ENCODE data around the gene POPDC3. TPM values are rescaled to one million over a fixed set of nuclear protein-coding genes. Genes with fewer than 3 reads are reported as not detected.
"Not testable (repeated sequence)": the region's sequence is repeated elsewhere in the genome, so short reads cannot be mapped to it uniquely, and the experiment has no call there.

The POPDC3 gene
- total RNA-seq, 4 donors from 2014 or later: 0.79 to 1.8 TPM; not detected in 2

- no peak for TF ChIP-seq CTCF (IDR thresholded peaks at IDR 0.05)
- no peak for TF ChIP-seq POLR2A (IDR thresholded peaks at IDR 0.05)
- no peak for TF ChIP-seq EP300 (IDR thresholded peaks at IDR 0.05; ENCODE audit: low read depth)
- in situ Hi-C loops (cut with MboI; ENCODE audit: low pct_ligation_motif_present in 1 of 4, low pct_unique_long_range_greater_than_20kb in 1 of 4, low sequenced_read_pairs in 3 of 4) (no loop called here), intact Hi-C loops (cut with DNase I; ENCODE audit: low total_unique reads) (no loop called here)
- Histone ChIP-seq H3K36me3 (no peaks in the 10 kb centered on the region), H3K27me3 (peaks cover 66% of the 10 kb centered on the region), H3K4me1 (peaks cover 0 to 8% (median 5%) of the 10 kb centered on the region in 4 donors), H3K9me3 (no peaks in the 10 kb centered on the region), H3K27ac (no peak overlapping the region), H3K4me3 (no peak overlapping the region)
- DNase-seq: no peak
- WGBS, 2 donors (ENCODE audit: low coverage in 1 of 2): 85 to 86% methylated on average over 4 of the region's 4 CpGs
These were observed 2.2 kb upstream of the POPDC3 start for GRCh38 chr6:105181981-105182515.

- Histone ChIP-seq H3K4me3 (no peak overlapping the region), H3K4me1 (peaks cover 0 to 8% (median 5%) of the 10 kb centered on the region in 4 donors), H3K27me3 (peaks cover 59% of the 10 kb centered on the region), H3K9me3 (no peaks in the 10 kb centered on the region), H3K27ac (no peak overlapping the region), H3K36me3 (no peaks in the 10 kb centered on the region)
- 34 to 51% methylated on average over 5 of the region's 5 CpGs for WGBS, 2 donors (ENCODE audit: low coverage in 1 of 2)
- intact Hi-C loops (cut with DNase I; ENCODE audit: low total_unique reads): no loop called here
- no peak for DNase-seq
- TF ChIP-seq EP300 (IDR thresholded peaks at IDR 0.05; ENCODE audit: low read depth): no peak
- TF ChIP-seq POLR2AphosphoS5 (IDR thresholded peaks at IDR 0.05): no peak
- no peak for TF ChIP-seq CTCF (IDR thresholded peaks at IDR 0.05)
- no peak for TF ChIP-seq POLR2A (IDR thresholded peaks at IDR 0.05)
- in situ Hi-C loops (cut with MboI; ENCODE audit: low pct_ligation_motif_present in 1 of 4, low pct_unique_long_range_greater_than_20kb in 1 of 4, low sequenced_read_pairs in 3 of 4): no loop called here
These were observed 1.2 kb downstream of the POPDC3 start for GRCh38 chr6:105178636-105179035.

- no peak for DNase-seq
- TF ChIP-seq POLR2AphosphoS5 (IDR thresholded peaks at IDR 0.05): no peak
- no peak for TF ChIP-seq CTCF (IDR thresholded peaks at IDR 0.05)
- no peak for TF ChIP-seq POLR2A (IDR thresholded peaks at IDR 0.05)
- no peak for TF ChIP-seq EP300 (IDR thresholded peaks at IDR 0.05; ENCODE audit: low read depth)
- in situ Hi-C loops (cut with MboI; ENCODE audit: low pct_ligation_motif_present in 1 of 4, low pct_unique_long_range_greater_than_20kb in 1 of 4, low sequenced_read_pairs in 3 of 4) (no loop called here), intact Hi-C loops (cut with DNase I; ENCODE audit: low total_unique reads) (no loop called here)
- Histone ChIP-seq H3K27me3 (peaks cover 62% of the 10 kb centered on the region), H3K9me3 (no peaks in the 10 kb centered on the region), H3K27ac (no peak overlapping the region), H3K4me3 (no peak overlapping the region), H3K36me3 (no peaks in the 10 kb centered on the region), H3K4me1 (peaks cover 0 to 8% (median 5%) of the 10 kb centered on the region in 4 donors)
- WGBS, 2 donors (ENCODE audit: low coverage in 1 of 2): 56 to 60% methylated on average over 1 of the region's 1 CpG
These were observed 1.7 kb downstream of the POPDC3 start for GRCh38 chr6:105178110-105178509.

GRCh38 chr6:105177556-105177955, 2.3 kb downstream of the POPDC3 start:
- Histone ChIP-seq H3K4me3 (no peak overlapping the region), H3K27ac (no peak overlapping the region), H3K36me3 (no peaks in the 10 kb centered on the region), H3K9me3 (no peaks in the 10 kb centered on the region), H3K27me3 (peaks cover 60% of the 10 kb centered on the region), H3K4me1 (peaks cover 0 to 8% (median 5%) of the 10 kb centered on the region in 4 donors)
- no peak for TF ChIP-seq EP300 (IDR thresholded peaks at IDR 0.05; ENCODE audit: low read depth)
- no peak for TF ChIP-seq POLR2AphosphoS5 (IDR thresholded peaks at IDR 0.05)
- in situ Hi-C loops (cut with MboI; ENCODE audit: low pct_ligation_motif_present in 1 of 4, low pct_unique_long_range_greater_than_20kb in 1 of 4, low sequenced_read_pairs in 3 of 4): no loop called here
- WGBS, 2 donors (ENCODE audit: low coverage in 1 of 2): 89 to 95% methylated on average over 2 of the region's 2 CpGs
- DNase-seq: no peak
- intact Hi-C loops (cut with DNase I; ENCODE audit: low total_unique reads): no loop called here

- intact Hi-C loops (cut with DNase I; ENCODE audit: low total_unique reads): no loop called here
- 53 to 60% methylated on average over 4 to 6 of the region's 6 CpGs for WGBS, 2 donors (ENCODE audit: low coverage in 1 of 2)
- peaks cover 31% of the 10 kb centered on the region for H3K27me3 ChIP-seq
- DNase-seq: no peak
- H3K4me3 ChIP-seq: no peak overlapping the region
- TF ChIP-seq POLR2AphosphoS5 (IDR thresholded peaks at IDR 0.05) (no peak), CTCF (IDR thresholded peaks at IDR 0.05) (no peak), EP300 (IDR thresholded peaks at IDR 0.05; ENCODE audit: low read depth) (no peak), POLR2A (IDR thresholded peaks at IDR 0.05) (no peak)
- no peak overlapping the region for H3K27ac ChIP-seq
- peaks cover 0 to 7% (median 4%) of the 10 kb centered on the region in 4 donors for H3K4me1 ChIP-seq
- in situ Hi-C loops (cut with MboI; ENCODE audit: low pct_ligation_motif_present in 1 of 4, low pct_unique_long_range_greater_than_20kb in 1 of 4, low sequenced_read_pairs in 3 of 4): no loop called here
- no peaks in the 10 kb centered on the region for H3K9me3 ChIP-seq
- no peaks in the 10 kb centered on the region for H3K36me3 ChIP-seq
These were observed 5.3 kb downstream of the POPDC3 start for GRCh38 chr6:105174512-105174911.

GRCh38 chr6:105172515-105172914, 7.3 kb downstream of the POPDC3 start:
- H3K36me3 ChIP-seq; in situ Hi-C loops (cut with MboI; ENCODE audit: low pct_ligation_motif_present in 1 of 4, low pct_unique_long_range_greater_than_20kb in 1 of 4, low sequenced_read_pairs in 3 of 4); intact Hi-C loops (cut with DNase I; ENCODE audit: low total_unique reads); H3K4me3 ChIP-seq; H3K9me3 ChIP-seq; DNase-seq; H3K27ac ChIP-seq; H3K4me1 ChIP-seq: not testable (repeated sequence)
- peaks cover 13% of the 10 kb centered on the region for H3K27me3 ChIP-seq
- 96% methylated on average over 4 of the region's 4 CpGs; no CpG with 5 or more reads in 1 of the 2 donors for WGBS, 2 donors (ENCODE audit: low coverage in 1 of 2)

Data from transverse colon (tissue), 4 donors.